Spleen (tissue), 7 donors: Measurements from ENCODE around the gene RFX3.

Experiments used
- POLR2A ChIP-seq, 3 donors: fragments of 450-650 bp; IDR thresholded peaks; one replicate each; pipeline ENCODE4 v1.5.1; 2017; ENCODE audit warnings: antibody characterized with exemption in 3 of 3, mild to moderate bottlenecking in 1 of 3
- POLR2AphosphoS5 ChIP-seq, 3 donors: sonication (generic); formaldehyde crosslinking; IDR thresholded peaks; one replicate each; pipeline ENCODE4 v1.5.1; 2017; ENCODE audit warnings: antibody characterized with exemption in 3 of 3
- TF ChIP-seq, protein P1 (sequence below), 11 experiments: fragments of 200-600 bp in 7 of 11; fragments of 450-650 bp in 4 of 11; sonication (generic) in 4 of 11; IDR thresholded peaks in 8 of 11; conservative IDR thresholded peaks in 3 of 11; 1 replicate in 7 of 11; 2 replicates in 4 of 11; pipeline versions ENCODE4 v1.4.0 to v1.8.0; 2016 to 2021; ENCODE audit warnings: antibody characterized with exemption in 11 of 11, inconsistent platforms in 4 of 11, mild to moderate bottlenecking in 1 of 11
- donor health status: DM: no; HTN: no; CAD: no; lungs with moderate emphysema.
- donor health status: DM: no; HTN: no; CAD: no.
- donor health status: DM: no; HTN: no; CAD: no.

DNA sequence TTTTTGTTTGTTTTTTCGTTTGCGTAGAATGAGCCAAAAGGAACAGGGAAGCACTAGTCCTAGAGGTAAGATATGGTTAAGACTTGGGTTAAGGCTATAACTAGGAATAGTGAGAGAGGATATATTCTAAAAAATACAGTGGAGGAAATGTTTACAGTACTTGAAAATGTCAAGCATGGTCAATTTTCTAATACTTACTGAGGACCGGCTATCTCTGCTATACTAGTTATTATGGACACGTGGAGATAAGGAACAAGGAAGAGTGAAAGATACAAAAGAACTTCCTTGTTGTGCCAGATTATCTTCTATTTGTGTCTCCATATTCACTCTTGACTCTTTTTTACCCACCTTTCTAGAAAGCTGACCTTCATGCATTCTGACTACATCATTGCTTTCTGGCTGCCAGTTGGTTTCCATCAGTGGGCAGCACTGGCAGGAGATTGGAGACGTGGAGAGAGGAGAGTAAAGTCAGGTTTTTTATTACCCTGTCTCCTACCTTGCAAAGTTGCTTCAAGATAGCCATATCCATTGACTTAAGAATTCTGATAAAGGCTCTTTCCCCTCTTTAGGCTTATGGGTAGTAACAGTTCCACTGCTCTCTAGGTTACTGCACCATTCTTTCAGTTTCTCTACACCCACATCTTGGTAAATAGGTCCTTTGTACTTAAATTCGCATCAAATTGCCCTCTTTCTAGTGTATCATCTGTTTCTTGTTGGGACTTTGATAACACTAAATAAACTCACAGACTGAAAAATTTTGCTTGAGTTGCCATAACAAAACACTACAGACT is 9.0 kb upstream of the RFX3 start:
- TF ChIP-seq, protein P1, sequence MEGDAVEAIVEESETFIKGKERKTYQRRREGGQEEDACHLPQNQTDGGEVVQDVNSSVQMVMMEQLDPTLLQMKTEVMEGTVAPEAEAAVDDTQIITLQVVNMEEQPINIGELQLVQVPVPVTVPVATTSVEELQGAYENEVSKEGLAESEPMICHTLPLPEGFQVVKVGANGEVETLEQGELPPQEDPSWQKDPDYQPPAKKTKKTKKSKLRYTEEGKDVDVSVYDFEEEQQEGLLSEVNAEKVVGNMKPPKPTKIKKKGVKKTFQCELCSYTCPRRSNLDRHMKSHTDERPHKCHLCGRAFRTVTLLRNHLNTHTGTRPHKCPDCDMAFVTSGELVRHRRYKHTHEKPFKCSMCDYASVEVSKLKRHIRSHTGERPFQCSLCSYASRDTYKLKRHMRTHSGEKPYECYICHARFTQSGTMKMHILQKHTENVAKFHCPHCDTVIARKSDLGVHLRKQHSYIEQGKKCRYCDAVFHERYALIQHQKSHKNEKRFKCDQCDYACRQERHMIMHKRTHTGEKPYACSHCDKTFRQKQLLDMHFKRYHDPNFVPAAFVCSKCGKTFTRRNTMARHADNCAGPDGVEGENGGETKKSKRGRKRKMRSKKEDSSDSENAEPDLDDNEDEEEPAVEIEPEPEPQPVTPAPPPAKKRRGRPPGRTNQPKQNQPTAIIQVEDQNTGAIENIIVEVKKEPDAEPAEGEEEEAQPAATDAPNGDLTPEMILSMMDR (IDR thresholded peaks at IDR 0.05 in 8 of 11, conservative IDR thresholded peaks at IDR 0.05 in 3 of 11) = no peak
- TF ChIP-seq POLR2A (IDR thresholded peaks at IDR 0.05) = no peak
- TF ChIP-seq POLR2AphosphoS5 (IDR thresholded peaks at IDR 0.05) = no peak
